DOHH2 (cell line): ENCODE results near the gene XRCC3.

Experiments
- H3F3A ChIP-seq: fragments of 200-600 bp; sonication (generic), shearing (Covaris generic); 2 replicates; pipeline ENCODE4 v1.6.0; 2016; ENCODE audit warnings: antibody characterized with exemption, mild to moderate bottlenecking; ENCODE audit not compliant: control insufficient read depth, insufficient read depth
- H3K27ac ChIP-seq: fragments of 200-600 bp; sonication (generic); 2 replicates; pipeline ENCODE4 v1.5.1; 2014; ENCODE audit warnings: low read depth, mild to moderate bottlenecking, low read length, moderate library complexity
- H3K27me3 ChIP-seq: fragments of 200-600 bp; sonication (generic); 2 replicates; pipeline ENCODE4 v1.6.1; 2014; ENCODE audit warnings: mild to moderate bottlenecking, low read length, mixed read lengths; ENCODE audit not compliant: control insufficient read depth
- H3K36me3 ChIP-seq: fragments of 200-600 bp; sonication (generic); 2 replicates; pipeline ENCODE4 v1.6.1; 2014; ENCODE audit warnings: mild to moderate bottlenecking, low read length, moderate library complexity, mixed read lengths; ENCODE audit not compliant: control insufficient read depth
- H3K4me1 ChIP-seq: fragments of 200-600 bp; sonication (generic); 2 replicates; pipeline ENCODE4 v1.6.1; 2014; ENCODE audit warnings: mild to moderate bottlenecking, low read length, mixed read lengths; ENCODE audit not compliant: control insufficient read depth
- H3K4me2 ChIP-seq: fragments of 200-600 bp; sonication (generic); 2 replicates; pipeline ENCODE4 v1.6.0; 2014; ENCODE audit warnings: mild to moderate bottlenecking, low read length, moderate library complexity
- H3K4me3 ChIP-seq: fragments of 200-600 bp; sonication (generic); 2 replicates; pipeline ENCODE4 v1.5.1; 2014; ENCODE audit warnings: mild to moderate bottlenecking, low read length, mixed read lengths
- H3K79me2 ChIP-seq: fragments of 200-600 bp; sonication (generic); 2 replicates; pipeline ENCODE4 v1.6.1; 2014; ENCODE audit warnings: mild to moderate bottlenecking, low read length, mixed read lengths; ENCODE audit not compliant: control insufficient read depth
- H3K9me2 ChIP-seq: fragments of 200-600 bp; sonication (generic); replicated peaks from 2 replicates; pipeline ENCODE4 v1.6.1; 2014; ENCODE audit warnings: mild to moderate bottlenecking, low read length, mixed read lengths; ENCODE audit not compliant: control insufficient read depth
- H3K9me3 ChIP-seq: fragments of 200-600 bp; sonication (generic); 2 replicates; pipeline ENCODE4 v1.6.1; 2014; ENCODE audit warnings: antibody characterized with exemption, low read length, mixed read lengths; ENCODE audit not compliant: control insufficient read depth, insufficient read depth
- H4K20me1 ChIP-seq: fragments of 200-600 bp; sonication (generic); 2 replicates; pipeline ENCODE4 v1.6.0; 2014; ENCODE audit warnings: low read depth, mild to moderate bottlenecking, antibody characterized with exemption, low read length, moderate library complexity; ENCODE audit not compliant: control insufficient read depth, insufficient read depth
- CTCF ChIP-seq: fragments of 200-600 bp; sonication (generic); IDR thresholded peaks from one replicate; pipeline ENCODE4 v1.5.1; 2014; ENCODE audit warnings: antibody characterized with exemption, mild to moderate bottlenecking, low read depth, low read length; ENCODE audit not compliant: poor library complexity, severe bottlenecking
- EZH2phosphoT487 ChIP-seq: fragments of 200-600 bp; sonication (generic); IDR thresholded peaks from 2 replicates; pipeline ENCODE4 v1.6.1; 2017; ENCODE audit warnings: borderline replicate concordance, mild to moderate bottlenecking, antibody characterized with exemption, low read length, moderate library complexity, mixed read lengths

The XRCC3 gene

GRCh38 chr14:103734081-103734888, 19.0 kb upstream of the XRCC3 start:
- no peaks in the 10 kb centered on the region for H3K9me3 ChIP-seq
- peaks cover 21% of the 10 kb centered on the region for H3K36me3 ChIP-seq
- no peaks in the 10 kb centered on the region for H3K9me2 ChIP-seq
- H3K4me3 ChIP-seq, result no peak overlapping the region
- TF ChIP-seq CTCF, result no peak
- TF ChIP-seq EZH2phosphoT487, result no peak
- no peak overlapping the region for H3K27ac ChIP-seq
- no peaks in the 10 kb centered on the region for H3K27me3 ChIP-seq
- no peaks in the 10 kb centered on the region for H3K4me1 ChIP-seq
- H3K79me2 ChIP-seq, result no peaks in the 10 kb centered on the region
- H3K4me2 ChIP-seq, result no peak overlapping the region
- no peaks in the 10 kb centered on the region for H3F3A ChIP-seq
- no peaks in the 10 kb centered on the region for H4K20me1 ChIP-seq

GRCh38 chr14:103733651-103734050, 18.4 kb upstream of the XRCC3 start:
- no peak overlapping the region for H3K27ac ChIP-seq
- H4K20me1 ChIP-seq, result no peaks in the 10 kb centered on the region
- TF ChIP-seq EZH2phosphoT487 (no peak), CTCF (no peak)
- no peaks in the 10 kb centered on the region for H3K9me2 ChIP-seq
- H3K79me2 ChIP-seq, result no peaks in the 10 kb centered on the region
- H3K4me3 ChIP-seq, result no peak overlapping the region
- no peaks in the 10 kb centered on the region for H3K27me3 ChIP-seq
- H3K36me3 ChIP-seq, result peaks cover 26% of the 10 kb centered on the region
- no peaks in the 10 kb centered on the region for H3F3A ChIP-seq
- no peaks in the 10 kb centered on the region for H3K9me3 ChIP-seq
- H3K4me1 ChIP-seq, result no peaks in the 10 kb centered on the region
- no peak overlapping the region for H3K4me2 ChIP-seq

GRCh38 chr14:103732868-103733620, 17.8 kb upstream of the XRCC3 start:
- TF ChIP-seq EZH2phosphoT487, result no peak
- no peak for TF ChIP-seq CTCF
- no peaks in the 10 kb centered on the region for H3K27me3 ChIP-seq
- H4K20me1 ChIP-seq, result no peaks in the 10 kb centered on the region
- no peak overlapping the region for H3K27ac ChIP-seq
- H3K4me2 ChIP-seq, result no peak overlapping the region
- H3K9me2 ChIP-seq, result no peaks in the 10 kb centered on the region
- peaks cover 26% of the 10 kb centered on the region for H3K36me3 ChIP-seq
- no peak overlapping the region for H3K4me3 ChIP-seq
- H3F3A ChIP-seq, result no peaks in the 10 kb centered on the region
- no peaks in the 10 kb centered on the region for H3K4me1 ChIP-seq
- no peaks in the 10 kb centered on the region for H3K9me3 ChIP-seq
- H3K79me2 ChIP-seq, result no peaks in the 10 kb centered on the region
